Ascending aorta (tissue), 2 donors: ENCODE measurements around the gene MYO3B. TPM values are rescaled to one million over a fixed set of nuclear protein-coding genes. Genes with fewer than 3 reads are reported as not detected.

ENCODE experiments used
- DNase-seq, 2 donors: peaks; one replicate each; pipeline ENCODE4 v3.0.0-alpha.2; 2019; ENCODE audit warnings: low spot score in 2 of 2
- H3K27ac ChIP-seq, 2 donors: fragments of 200-600 bp; sonication (generic); one replicate each; pipeline ENCODE4 v1.5.1; 2016 to 2017; ENCODE audit warnings: mild to moderate bottlenecking in 1 of 2
- H3K27me3 ChIP-seq: fragments of 200-600 bp; sonication (generic); one replicate; pipeline ENCODE4 v1.5.1; 2017
- H3K36me3 ChIP-seq, 2 donors: fragments of 200-600 bp; sonication (generic); one replicate each; pipeline ENCODE4 v1.5.1; 2016
- H3K4me1 ChIP-seq, 2 donors: fragments of 200-600 bp; sonication (generic); one replicate each; pipeline ENCODE4 v1.5.1; 2016 to 2017; ENCODE audit warnings: mild to moderate bottlenecking in 1 of 2
- H3K4me3 ChIP-seq, 2 donors: fragments of 200-600 bp; sonication (generic); one replicate each; pipeline ENCODE4 v1.5.1; 2016 to 2017; ENCODE audit warnings: mild to moderate bottlenecking in 1 of 2
- H3K9me3 ChIP-seq, 2 donors: fragments of 200-600 bp; sonication (generic); one replicate each; pipeline ENCODE4 v1.5.1; 2016
- intact Hi-C: fragments of 100-400 bp; cut with DNase I; formaldehyde crosslinking; loops from one replicate; pipeline ENCODE4 v1.15.1; 2023
- total RNA-seq: library from RNA; depleted of rRNA; stranded (reverse); fragments of >200 nt; gene quantifications from one replicate; pipeline ENCODE4 v1.1.0, GENCODE V29; 2016
- TF ChIP-seq, protein P1 (sequence below), 3 experiments: fragments of 200-600 bp in 2 of 3; fragments of 450-650 bp in 1 of 3; sonication (generic) in 2 of 3; IDR thresholded peaks; one replicate each; pipeline ENCODE4 v1.5.1; 2016 to 2019; ENCODE audit warnings: antibody characterized with exemption in 3 of 3, mild to moderate bottlenecking in 1 of 3, moderate library complexity in 1 of 3

Gene MYO3B
- total RNA-seq, 1 donor from 2014 or later = not detected

DNA sequence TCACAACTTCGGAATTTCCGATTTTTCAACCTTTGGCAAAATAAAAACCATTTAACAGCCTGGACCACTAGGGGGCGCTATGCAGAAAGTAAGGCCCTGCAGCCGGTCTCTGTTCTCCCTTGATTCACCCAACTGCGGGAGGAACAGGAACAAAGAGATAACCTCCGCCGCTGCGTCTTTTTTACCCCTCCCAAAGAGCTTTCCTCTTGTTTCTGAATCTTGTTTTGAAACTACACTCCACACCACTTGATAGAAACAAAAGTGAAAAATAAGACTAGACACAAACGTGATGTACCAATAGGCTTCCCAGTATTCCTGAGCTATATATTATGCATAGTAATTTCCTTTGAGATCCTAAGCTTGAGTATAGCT, 231.2 kb downstream of the MYO3B start:
- TF ChIP-seq, protein P1, sequence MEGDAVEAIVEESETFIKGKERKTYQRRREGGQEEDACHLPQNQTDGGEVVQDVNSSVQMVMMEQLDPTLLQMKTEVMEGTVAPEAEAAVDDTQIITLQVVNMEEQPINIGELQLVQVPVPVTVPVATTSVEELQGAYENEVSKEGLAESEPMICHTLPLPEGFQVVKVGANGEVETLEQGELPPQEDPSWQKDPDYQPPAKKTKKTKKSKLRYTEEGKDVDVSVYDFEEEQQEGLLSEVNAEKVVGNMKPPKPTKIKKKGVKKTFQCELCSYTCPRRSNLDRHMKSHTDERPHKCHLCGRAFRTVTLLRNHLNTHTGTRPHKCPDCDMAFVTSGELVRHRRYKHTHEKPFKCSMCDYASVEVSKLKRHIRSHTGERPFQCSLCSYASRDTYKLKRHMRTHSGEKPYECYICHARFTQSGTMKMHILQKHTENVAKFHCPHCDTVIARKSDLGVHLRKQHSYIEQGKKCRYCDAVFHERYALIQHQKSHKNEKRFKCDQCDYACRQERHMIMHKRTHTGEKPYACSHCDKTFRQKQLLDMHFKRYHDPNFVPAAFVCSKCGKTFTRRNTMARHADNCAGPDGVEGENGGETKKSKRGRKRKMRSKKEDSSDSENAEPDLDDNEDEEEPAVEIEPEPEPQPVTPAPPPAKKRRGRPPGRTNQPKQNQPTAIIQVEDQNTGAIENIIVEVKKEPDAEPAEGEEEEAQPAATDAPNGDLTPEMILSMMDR (IDR thresholded peaks at IDR 0.05) = peak; percentile 68 to 76 (median 75)
- Histone ChIP-seq H3K36me3 (no peaks in the 10 kb centered on the region), H3K27ac (no peak overlapping the region), H3K9me3 (no peaks in the 10 kb centered on the region), H3K4me1 (no peaks in the 10 kb centered on the region), H3K27me3 (no peaks in the 10 kb centered on the region), H3K4me3 (peak overlapping the region in 1 of 2 donors; percentile 42)
- DNase-seq = peak in 1 of 2 donors; percentile 82
- intact Hi-C loops = loop anchor here (2.0 kb wide), 1 partner anchor 404 kb away; no protein-coding TSS in a partner anchor

- H3K9me3 ChIP-seq = no peaks in the 10 kb centered on the region
- TF ChIP-seq, protein P1 (IDR thresholded peaks at IDR 0.05) = no peak
- H3K27ac ChIP-seq = no peak overlapping the region
- H3K4me1 ChIP-seq = no peaks in the 10 kb centered on the region
- DNase-seq = no peak
- H3K27me3 ChIP-seq = no peaks in the 10 kb centered on the region
- H3K36me3 ChIP-seq = no peaks in the 10 kb centered on the region
- intact Hi-C loops = no loop called here
- no peak overlapping the region for H3K4me3 ChIP-seq
These were observed 233.7 kb downstream of the MYO3B start for GRCh38 chr2:170411660-170412059.

DNA sequence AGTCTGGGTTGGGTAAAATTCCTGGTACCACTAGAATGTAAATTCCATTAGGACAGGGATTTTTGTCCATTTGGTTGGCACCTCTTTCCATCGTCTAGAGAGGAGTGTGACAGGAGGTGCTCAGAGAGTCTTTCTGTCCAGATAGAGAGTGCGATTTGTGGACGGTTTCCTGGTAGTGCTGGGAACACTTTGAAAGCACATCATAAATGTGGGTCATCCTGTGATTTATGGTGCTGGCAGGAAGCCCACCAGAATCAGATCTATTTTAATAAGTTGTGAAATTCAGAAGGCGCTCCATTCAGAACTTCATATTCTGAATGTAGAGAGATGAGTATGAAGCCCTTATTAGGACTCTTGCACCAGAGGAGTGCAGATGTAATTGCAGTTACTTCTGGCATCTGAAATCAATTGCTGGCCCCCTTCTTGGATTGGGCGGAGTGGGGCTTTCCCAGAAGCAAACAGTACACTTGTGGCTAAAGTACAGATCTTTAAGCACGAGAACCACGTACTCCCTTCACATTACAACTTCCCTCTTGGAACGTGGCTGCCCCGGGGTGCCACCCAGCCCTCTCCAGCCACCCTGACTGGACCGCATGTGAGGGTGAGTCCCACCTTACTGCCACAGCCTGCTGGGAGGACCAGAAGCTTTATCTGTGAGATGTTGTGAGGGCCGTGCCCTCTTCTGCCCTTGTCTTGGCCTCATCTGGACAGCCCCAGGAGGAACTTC, 243.2 kb downstream of the MYO3B start:
- Histone ChIP-seq H3K4me3 (no peak overlapping the region), H3K9me3 (no peaks in the 10 kb centered on the region), H3K27me3 (no peaks in the 10 kb centered on the region), H3K4me1 (no peaks in the 10 kb centered on the region), H3K27ac (no peak overlapping the region), H3K36me3 (no peaks in the 10 kb centered on the region)
- TF ChIP-seq, protein P1 (IDR thresholded peaks at IDR 0.05) = no peak
- intact Hi-C loops = no loop called here
- no peak for DNase-seq

DNA sequence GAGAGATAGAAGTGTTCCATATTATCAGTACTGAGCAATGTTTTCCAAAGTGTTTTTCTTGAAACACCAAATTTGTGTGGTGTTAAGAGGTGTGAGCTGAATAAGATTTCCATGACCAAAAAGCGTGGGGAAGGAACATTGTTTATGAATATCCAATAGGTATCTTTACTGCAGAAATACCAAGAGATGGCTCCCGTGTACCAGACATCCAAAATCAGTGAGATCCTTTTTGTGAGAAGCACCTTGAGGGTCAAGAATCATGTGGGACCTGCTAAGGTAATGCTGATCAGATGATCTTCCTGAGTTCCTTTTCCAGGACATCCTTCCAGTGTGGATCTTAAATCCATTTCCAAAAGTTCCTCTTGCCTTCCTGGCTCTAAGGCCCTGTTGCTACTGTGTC, 246.0 kb downstream of the MYO3B start:
- Histone ChIP-seq H3K4me3 (no peak overlapping the region), H3K27ac (no peak overlapping the region), H3K4me1 (no peaks in the 10 kb centered on the region), H3K9me3 (no peaks in the 10 kb centered on the region), H3K27me3 (no peaks in the 10 kb centered on the region), H3K36me3 (no peaks in the 10 kb centered on the region)
- intact Hi-C loops = no loop called here
- TF ChIP-seq, protein P1 (IDR thresholded peaks at IDR 0.05) = no peak
- no peak for DNase-seq

- H3K9me3 ChIP-seq = no peaks in the 10 kb centered on the region
- H3K4me1 ChIP-seq = no peaks in the 10 kb centered on the region
- no peak overlapping the region for H3K4me3 ChIP-seq
- no peaks in the 10 kb centered on the region for H3K36me3 ChIP-seq
- TF ChIP-seq, protein P1 (IDR thresholded peaks at IDR 0.05) = no peak
- intact Hi-C loops = no loop called here
- H3K27me3 ChIP-seq = no peaks in the 10 kb centered on the region
- H3K27ac ChIP-seq = no peak overlapping the region
- no peak for DNase-seq
These were observed 247.4 kb downstream of the MYO3B start for GRCh38 chr2:170425281-170425751.
